ENCODE measurements around the gene DHX35.
"Not testable (repeated sequence)": the region's sequence is repeated elsewhere in the genome, so short reads cannot be mapped to it uniquely, and the experiment has no call there.

The DHX35 gene

DNA sequence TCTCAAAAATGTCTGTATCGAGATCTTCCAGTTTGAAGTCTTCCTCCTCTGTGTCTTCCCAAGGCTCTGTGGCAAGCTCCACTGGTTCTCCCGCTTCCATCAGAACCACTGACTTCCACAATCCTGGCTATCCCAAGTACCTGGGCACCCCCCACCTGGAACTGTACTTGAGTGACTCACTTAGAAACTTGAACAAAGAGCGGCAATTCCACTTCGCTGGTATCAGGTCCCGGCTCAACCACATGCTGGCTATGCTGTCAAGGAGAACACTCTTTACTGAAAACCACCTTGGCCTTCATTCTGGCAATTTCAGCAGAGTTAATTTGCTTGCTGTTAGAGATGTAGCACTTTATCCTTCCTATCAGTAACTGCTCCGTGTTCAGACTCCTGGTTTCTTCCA, 10.0 kb upstream of the DHX35 start:
- H3K9me3 Mint-ChIP-seq, result no peaks in the 10 kb centered on the region
- no peaks in the 10 kb centered on the region for H3K4me1 Mint-ChIP-seq (ENCODE audit: low read depth)
- peaks cover 10% of the 10 kb centered on the region for H3K36me3 Mint-ChIP-seq (ENCODE audit: low read depth)
- no peak overlapping the region for H3K4me3 Mint-ChIP-seq
- H3K27ac Mint-ChIP-seq, result no peak overlapping the region
- no peaks in the 10 kb centered on the region for H3K27me3 Mint-ChIP-seq
- intact Hi-C loops (cut with micrococcal nuclease), result no loop called here

DNA sequence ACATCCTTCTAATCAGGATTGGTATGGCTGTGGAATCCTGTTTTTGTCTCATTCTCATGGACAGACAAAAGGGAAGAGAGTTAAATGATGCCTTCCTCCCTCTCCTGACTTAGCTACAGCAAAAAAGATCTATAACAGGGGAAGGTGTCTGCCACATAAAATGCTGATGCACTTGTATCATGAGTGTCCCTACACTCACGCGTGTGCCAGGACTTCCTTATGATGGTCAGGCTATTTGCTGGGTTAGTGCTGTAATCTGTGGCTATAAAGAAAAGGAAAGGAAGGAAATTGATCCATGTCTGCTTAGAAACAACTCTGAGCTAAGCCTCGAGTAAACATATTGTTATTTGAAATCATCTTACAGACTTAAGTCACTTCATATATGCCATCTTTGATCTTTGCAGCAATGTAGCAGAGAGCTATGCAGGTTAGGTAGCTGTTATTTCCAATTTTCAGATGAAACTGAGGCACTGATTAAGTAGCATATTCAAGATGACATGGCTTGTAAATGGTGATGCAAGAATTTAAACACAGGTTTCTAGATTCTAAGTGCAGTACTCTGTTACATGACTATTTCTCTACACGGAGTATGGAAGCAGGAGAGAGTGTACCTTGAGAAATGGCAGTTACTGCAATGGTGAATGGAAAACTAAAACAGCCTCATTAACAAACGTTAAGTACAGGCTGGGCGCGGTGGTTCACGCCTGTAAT, 8.4 kb upstream of the DHX35 start:
- Mint-ChIP-seq H3K27ac (no peak overlapping the region), H3K36me3 (ENCODE audit: low read depth) (peaks cover 10% of the 10 kb centered on the region), H3K4me1 (ENCODE audit: low read depth) (no peaks in the 10 kb centered on the region), H3K27me3 (no peaks in the 10 kb centered on the region), H3K9me3 (no peaks in the 10 kb centered on the region), H3K4me3 (no peak overlapping the region)
- intact Hi-C loops (cut with micrococcal nuclease), result no loop called here

DNA sequence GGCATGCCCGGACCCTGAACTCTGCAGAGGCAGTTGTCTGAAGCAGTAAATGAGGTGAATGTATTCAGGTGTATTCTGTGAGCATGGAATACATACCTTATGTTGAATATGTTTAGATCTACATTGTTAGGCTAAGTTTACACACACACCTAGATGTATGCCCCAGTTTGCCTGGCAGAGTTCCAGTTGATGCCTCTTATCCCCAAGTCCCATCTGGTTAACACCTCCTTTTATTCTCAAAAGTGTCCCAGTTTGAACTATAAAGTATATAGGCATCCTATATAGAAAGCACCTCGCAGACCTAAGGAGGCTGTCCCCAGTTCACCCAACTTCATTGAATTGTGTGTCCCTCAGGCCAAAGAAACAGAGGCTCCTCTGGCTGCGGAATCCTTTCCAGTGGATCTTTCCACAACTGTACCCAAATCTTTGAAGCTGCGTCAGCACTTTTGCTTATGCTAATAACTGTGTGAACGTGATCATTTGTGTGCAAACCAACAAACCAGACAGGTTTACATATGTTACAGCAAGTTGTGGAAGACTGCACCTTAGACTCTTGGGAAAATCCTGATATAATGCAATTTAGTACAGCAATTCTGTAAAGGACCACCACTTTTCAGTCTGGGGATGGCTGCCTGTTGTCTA, 4.8 kb upstream of the DHX35 start:
- peaks cover 8% of the 10 kb centered on the region for H3K36me3 Mint-ChIP-seq (ENCODE audit: low read depth)
- H3K27me3 Mint-ChIP-seq, result no peaks in the 10 kb centered on the region
- intact Hi-C loops (cut with micrococcal nuclease), result no loop called here
- H3K27ac Mint-ChIP-seq, result no peak overlapping the region
- no peak overlapping the region for H3K4me3 Mint-ChIP-seq
- H3K9me3 Mint-ChIP-seq, result no peaks in the 10 kb centered on the region
- peaks cover 9% of the 10 kb centered on the region for H3K4me1 Mint-ChIP-seq (ENCODE audit: low read depth)

DNA sequence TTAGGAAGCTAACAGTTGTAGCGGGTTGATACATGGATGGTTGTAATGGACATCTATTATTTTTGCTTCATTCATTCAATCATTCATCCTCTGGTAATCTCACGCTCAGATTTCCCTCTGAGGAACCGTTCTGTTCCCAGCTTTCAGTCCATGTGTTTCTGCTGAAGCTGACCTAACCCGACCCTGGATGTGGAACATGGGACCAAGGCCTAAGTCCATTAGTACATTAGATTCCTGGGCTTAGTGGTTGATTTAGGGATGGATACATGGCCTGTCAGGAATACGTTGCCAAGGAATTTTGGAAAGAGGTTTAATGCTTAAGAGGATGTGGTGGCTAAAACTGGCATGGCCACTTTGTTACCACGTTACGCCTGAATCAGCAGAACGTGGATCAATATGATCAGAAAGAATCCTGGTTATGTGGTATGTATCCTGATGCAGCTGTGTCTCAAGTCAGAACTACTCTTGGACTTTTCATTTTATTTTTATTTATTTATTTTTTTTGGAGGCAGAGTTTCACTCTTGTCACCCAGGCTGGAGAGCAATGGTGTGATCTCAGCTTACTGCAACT, 4.1 kb upstream of the DHX35 start:
- intact Hi-C loops (cut with micrococcal nuclease), result no loop called here

DNA sequence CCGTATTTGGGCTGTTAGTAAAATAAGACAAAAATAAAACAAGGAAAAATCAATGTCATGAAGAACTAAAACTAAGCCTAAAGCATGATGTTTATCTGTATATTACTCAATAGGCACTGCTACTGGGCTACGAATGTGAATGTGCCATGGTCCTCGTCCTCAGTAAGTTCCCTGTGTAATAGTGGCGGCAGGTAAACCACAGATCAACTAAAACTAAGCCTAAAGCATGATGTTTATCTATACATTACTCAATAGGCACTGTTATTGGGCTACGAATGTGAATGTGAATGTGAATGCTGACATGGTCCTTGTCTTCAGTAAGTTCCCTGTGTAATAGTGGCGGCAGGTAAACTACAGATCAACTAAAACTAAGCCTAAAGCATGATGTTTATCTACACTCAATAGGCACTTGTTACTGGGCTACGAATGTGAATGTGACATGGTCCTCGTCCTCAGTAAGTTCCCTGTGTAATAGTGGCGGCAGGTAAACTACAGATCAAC, 1.9 kb upstream of the DHX35 start:
- Mint-ChIP-seq H3K4me1 (ENCODE audit: low read depth) (peaks cover 24% of the 10 kb centered on the region), H3K36me3 (ENCODE audit: low read depth) (peaks cover 29% of the 10 kb centered on the region)
- H3K27me3 Mint-ChIP-seq; H3K4me3 Mint-ChIP-seq; intact Hi-C loops (cut with micrococcal nuclease); H3K27ac Mint-ChIP-seq; H3K9me3 Mint-ChIP-seq: not testable (repeated sequence)

More for the DNA sequence above, 4.1 kb upstream of the DHX35 start:
- H3K36me3 Mint-ChIP-seq (ENCODE audit: low read depth), result peaks cover 14% of the 10 kb centered on the region
- no peak overlapping the region for H3K4me3 Mint-ChIP-seq
- H3K27me3 Mint-ChIP-seq, result no peaks in the 10 kb centered on the region
- no peaks in the 10 kb centered on the region for H3K9me3 Mint-ChIP-seq
- H3K27ac Mint-ChIP-seq, result no peak overlapping the region
- H3K4me1 Mint-ChIP-seq (ENCODE audit: low read depth), result peaks cover 9% of the 10 kb centered on the region

DNA sequence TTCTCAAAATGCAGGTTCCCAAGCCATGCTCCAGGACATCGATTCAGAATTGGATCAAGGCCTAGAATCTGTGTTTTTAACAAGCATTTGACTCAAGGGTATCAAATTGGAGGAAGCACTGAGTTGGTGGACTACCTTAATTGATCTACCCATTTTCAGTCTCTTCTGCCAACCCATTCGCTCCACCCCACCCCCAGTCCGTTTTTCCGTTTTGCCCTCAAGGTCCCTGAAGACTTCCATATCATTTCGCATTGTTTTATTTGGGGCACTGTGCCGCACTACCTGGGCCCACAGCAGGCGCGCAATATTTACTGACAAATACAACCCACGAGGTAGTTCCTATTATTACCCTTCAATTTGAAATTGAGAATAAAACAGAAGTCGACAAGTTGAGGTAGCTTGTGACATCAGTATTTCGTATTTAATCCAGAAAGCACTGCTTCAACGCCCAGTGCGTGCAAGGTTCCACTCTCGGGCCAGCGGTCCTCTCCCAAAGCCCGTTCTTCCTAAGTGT, 557 bp upstream of the DHX35 start:
- peaks cover 35% of the 10 kb centered on the region for H3K36me3 Mint-ChIP-seq (ENCODE audit: low read depth)
- peaks cover 29% of the 10 kb centered on the region for H3K4me1 Mint-ChIP-seq (ENCODE audit: low read depth)
- H3K9me3 Mint-ChIP-seq, result no peaks in the 10 kb centered on the region
- peak overlapping the region; percentile 95 for H3K4me3 Mint-ChIP-seq
- intact Hi-C loops (cut with micrococcal nuclease), result loop anchor here (1.0 kb wide), 1 partner anchor 35 kb away; the partner anchor contains the start of gene FAM83D
- H3K27ac Mint-ChIP-seq, result peak overlapping the region; percentile 92
- no peaks in the 10 kb centered on the region for H3K27me3 Mint-ChIP-seq

DNA sequence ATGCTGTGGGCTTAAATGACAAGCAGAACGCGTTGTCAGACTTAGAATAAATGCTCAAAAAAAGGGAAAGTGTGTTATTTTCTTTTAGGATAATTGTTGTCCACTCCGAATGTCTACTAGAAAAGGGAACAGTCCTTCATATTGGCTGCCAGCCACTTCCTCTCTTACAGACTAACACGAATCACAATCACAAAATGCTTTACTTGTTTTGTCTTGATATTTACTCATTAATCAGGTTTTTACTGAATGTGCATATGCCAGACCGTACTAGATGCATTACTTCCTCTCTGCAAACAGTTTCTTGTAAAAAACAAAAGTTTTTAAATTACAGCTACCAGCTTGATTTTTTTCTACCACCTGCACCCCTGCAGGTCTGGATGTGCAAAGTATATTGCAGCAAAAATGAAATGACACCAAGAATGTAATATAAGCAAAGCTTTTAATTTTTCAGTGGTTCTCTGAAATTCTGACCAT, 821 bp downstream of the DHX35 start:
- Mint-ChIP-seq H3K9me3 (no peaks in the 10 kb centered on the region), H3K27ac (peak overlapping the region; percentile 92), H3K36me3 (ENCODE audit: low read depth) (peaks cover 41% of the 10 kb centered on the region), H3K4me3 (peak overlapping the region; percentile 95), H3K27me3 (no peaks in the 10 kb centered on the region), H3K4me1 (ENCODE audit: low read depth) (peaks cover 32% of the 10 kb centered on the region)
- intact Hi-C loops (cut with micrococcal nuclease), result loop anchor here (1.0 kb wide), 1 partner anchor 37 kb away; the partner anchor contains the start of gene FAM83D

DNA sequence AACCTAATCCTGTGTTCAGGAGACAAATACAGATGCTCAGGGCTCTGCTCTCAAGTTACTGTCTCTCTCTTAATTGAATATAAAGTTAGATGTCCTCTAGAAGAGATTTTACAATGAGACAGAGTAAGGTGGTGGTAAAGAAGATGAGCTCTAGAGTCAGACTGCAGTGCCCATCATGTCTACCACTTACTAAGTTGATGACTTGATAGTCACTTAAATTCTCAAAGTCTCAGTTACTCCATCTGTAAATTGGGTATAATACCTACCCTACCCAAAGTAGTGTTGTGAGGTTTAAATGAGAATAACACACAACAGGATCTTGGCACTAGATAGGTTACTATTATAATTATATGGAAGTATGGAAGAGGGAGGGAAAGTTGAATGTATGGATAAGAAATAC, 1.6 kb downstream of the DHX35 start:
- intact Hi-C loops (cut with micrococcal nuclease), result no loop called here
- Mint-ChIP-seq H3K36me3 (ENCODE audit: low read depth) (peaks cover 49% of the 10 kb centered on the region), H3K27me3 (no peaks in the 10 kb centered on the region)

DNA sequence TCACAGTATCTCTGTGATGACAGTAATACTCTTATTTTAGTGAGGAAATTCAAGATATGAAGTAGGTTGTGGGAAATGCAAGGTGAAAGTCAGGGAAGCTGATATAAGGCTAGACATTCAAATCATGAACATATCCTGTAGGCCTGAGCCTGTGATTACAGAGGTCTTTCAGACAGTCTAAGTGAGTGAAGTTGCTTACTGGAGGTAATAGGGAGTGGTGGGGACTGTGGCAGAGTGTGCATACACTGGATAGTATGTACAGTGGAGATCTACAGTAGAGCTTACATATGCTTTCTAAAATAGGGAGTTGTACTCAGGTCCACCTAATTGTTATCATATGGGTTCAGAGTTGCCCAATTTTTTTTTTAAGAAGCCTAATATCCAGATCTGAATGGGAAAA, 3.1 kb downstream of the DHX35 start:
- intact Hi-C loops (cut with micrococcal nuclease), result no loop called here
- Mint-ChIP-seq H3K27ac (no peak overlapping the region), H3K36me3 (ENCODE audit: low read depth) (peaks cover 63% of the 10 kb centered on the region)

More for the DNA sequence above, 1.6 kb downstream of the DHX35 start:
- peaks cover 32% of the 10 kb centered on the region for H3K4me1 Mint-ChIP-seq (ENCODE audit: low read depth)
- H3K27ac Mint-ChIP-seq, result no peak overlapping the region
- no peaks in the 10 kb centered on the region for H3K9me3 Mint-ChIP-seq
- H3K4me3 Mint-ChIP-seq, result no peak overlapping the region

DNA sequence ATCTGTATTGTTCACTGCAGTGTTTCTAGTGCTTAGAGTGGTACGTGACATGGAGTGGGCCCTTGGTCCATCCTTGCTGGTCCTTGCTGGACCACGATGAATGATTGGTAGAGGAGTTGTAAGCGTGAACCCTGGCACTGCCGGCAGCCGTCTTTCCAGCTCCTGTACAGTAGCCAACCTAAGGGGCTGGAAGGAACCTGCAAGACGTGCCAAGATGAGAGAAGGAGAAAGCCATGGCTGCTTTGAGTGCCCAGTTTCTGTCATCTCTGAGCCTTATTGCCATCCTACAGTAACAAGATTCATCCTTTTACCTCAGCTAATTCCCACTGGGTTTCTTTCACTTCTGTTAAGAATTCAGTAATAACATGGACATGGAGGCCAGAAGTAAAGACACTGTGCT, 5.9 kb downstream of the DHX35 start:
- intact Hi-C loops (cut with micrococcal nuclease), result no loop called here
- H3K9me3 Mint-ChIP-seq, result no peaks in the 10 kb centered on the region
- peaks cover 75% of the 10 kb centered on the region for H3K36me3 Mint-ChIP-seq (ENCODE audit: low read depth)
- peaks cover 23% of the 10 kb centered on the region for H3K4me1 Mint-ChIP-seq (ENCODE audit: low read depth)
- no peaks in the 10 kb centered on the region for H3K27me3 Mint-ChIP-seq
- no peak overlapping the region for H3K4me3 Mint-ChIP-seq
- no peak overlapping the region for H3K27ac Mint-ChIP-seq

More for the DNA sequence above, 3.1 kb downstream of the DHX35 start:
- H3K4me1 Mint-ChIP-seq (ENCODE audit: low read depth), result peaks cover 32% of the 10 kb centered on the region
- no peaks in the 10 kb centered on the region for H3K27me3 Mint-ChIP-seq
- no peak overlapping the region for H3K4me3 Mint-ChIP-seq
- H3K9me3 Mint-ChIP-seq, result no peaks in the 10 kb centered on the region

DNA sequence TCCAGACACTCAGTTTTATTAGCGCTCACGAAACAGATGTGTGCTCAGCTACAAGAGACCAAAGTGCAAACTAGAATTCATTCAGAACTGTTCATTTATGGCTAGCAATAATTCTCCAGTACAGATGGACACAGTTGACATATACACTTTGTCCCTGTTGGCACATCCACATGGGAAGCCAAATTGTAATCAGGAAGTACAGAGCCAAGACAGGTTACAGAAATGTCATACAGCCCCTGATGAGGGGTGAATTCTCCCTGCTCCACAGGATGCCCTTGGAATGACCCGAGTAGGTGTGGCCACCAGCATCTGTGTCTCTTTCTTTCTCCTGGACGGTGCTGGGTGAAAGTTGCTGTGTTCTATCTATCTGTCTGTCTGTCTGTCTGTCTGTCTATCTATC, 7.6 kb downstream of the DHX35 start:
- H3K4me3 Mint-ChIP-seq, result no peak overlapping the region
- H3K27ac Mint-ChIP-seq, result no peak overlapping the region
- peaks cover 13% of the 10 kb centered on the region for H3K4me1 Mint-ChIP-seq (ENCODE audit: low read depth)
- intact Hi-C loops (cut with micrococcal nuclease), result no loop called here
- H3K9me3 Mint-ChIP-seq, result no peaks in the 10 kb centered on the region
- no peaks in the 10 kb centered on the region for H3K27me3 Mint-ChIP-seq
- H3K36me3 Mint-ChIP-seq (ENCODE audit: low read depth), result peaks cover 82% of the 10 kb centered on the region

DNA sequence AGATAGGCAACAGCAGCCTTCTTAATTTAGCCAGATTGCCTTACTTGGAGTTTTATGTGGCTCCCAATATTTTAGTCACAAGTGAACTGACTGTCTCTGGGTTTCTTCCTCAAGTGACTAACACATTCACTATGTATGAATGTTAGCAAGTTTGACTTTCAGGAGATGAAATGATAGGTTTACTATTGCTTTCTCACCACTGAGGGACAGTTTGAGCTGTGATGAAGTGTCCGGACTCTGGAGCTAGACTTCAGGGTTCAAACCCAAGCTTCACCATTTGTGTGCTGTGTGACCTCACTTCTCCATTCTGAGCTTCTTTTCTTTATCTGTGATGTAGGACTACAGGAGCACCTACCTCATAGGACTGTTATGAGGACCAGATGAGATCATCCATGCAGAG, 8.2 kb downstream of the DHX35 start:
- intact Hi-C loops (cut with micrococcal nuclease), result no loop called here
- no peak overlapping the region for H3K4me3 Mint-ChIP-seq
- no peaks in the 10 kb centered on the region for H3K27me3 Mint-ChIP-seq
- H3K36me3 Mint-ChIP-seq (ENCODE audit: low read depth), result peaks cover 82% of the 10 kb centered on the region
- H3K27ac Mint-ChIP-seq, result no peak overlapping the region
- H3K9me3 Mint-ChIP-seq, result no peaks in the 10 kb centered on the region
- peaks cover 7% of the 10 kb centered on the region for H3K4me1 Mint-ChIP-seq (ENCODE audit: low read depth)

DNA sequence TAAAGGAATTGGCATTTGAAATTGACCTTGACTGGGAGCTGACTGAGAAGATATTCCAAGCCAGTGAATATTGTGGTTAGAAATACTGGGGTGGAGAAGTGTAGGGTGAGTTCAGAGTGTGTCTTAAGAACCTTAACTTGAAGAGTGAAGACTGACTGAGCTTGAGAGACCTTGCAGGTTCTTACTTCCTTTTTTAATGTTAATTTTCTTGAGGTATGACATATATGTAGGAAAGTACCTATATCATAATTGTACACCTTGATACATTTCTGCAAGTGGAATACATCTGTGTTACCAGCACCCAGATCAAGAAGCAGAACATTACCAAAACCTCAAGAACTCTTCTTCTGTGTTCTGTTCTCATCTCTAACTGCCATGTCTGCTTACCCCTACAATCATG, 11.0 kb downstream of the DHX35 start:
- intact Hi-C loops (cut with micrococcal nuclease), result no loop called here
- no peak overlapping the region for H3K27ac Mint-ChIP-seq
- no peaks in the 10 kb centered on the region for H3K4me1 Mint-ChIP-seq (ENCODE audit: low read depth)
- no peak overlapping the region for H3K4me3 Mint-ChIP-seq
- H3K27me3 Mint-ChIP-seq, result no peaks in the 10 kb centered on the region
- H3K36me3 Mint-ChIP-seq (ENCODE audit: low read depth), result peaks cover 69% of the 10 kb centered on the region
- H3K9me3 Mint-ChIP-seq, result no peaks in the 10 kb centered on the region

DNA sequence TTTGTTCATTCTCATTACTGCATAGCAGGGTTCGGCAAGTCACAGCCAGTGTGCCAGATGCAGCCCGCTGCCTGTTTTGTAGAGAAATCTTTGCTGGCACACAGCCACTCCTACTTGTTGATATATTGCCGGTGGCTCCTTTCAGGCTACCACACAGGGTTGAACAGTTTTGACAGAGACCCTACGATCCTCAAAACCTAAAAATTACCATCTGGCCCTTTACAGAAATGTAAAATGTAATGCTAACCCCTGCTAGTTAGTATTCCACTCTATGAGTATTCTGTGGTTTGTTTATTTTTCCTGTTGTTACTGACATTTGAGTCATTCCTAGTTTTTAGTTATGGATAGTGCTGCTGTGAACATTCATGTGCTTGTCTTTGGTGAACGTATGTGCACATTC, 11.5 kb downstream of the DHX35 start:
- no peak overlapping the region for H3K4me3 Mint-ChIP-seq
- H3K9me3 Mint-ChIP-seq, result no peaks in the 10 kb centered on the region
- H3K36me3 Mint-ChIP-seq (ENCODE audit: low read depth), result peaks cover 64% of the 10 kb centered on the region
- H3K4me1 Mint-ChIP-seq (ENCODE audit: low read depth), result no peaks in the 10 kb centered on the region
- intact Hi-C loops (cut with micrococcal nuclease), result no loop called here
- H3K27me3 Mint-ChIP-seq, result no peaks in the 10 kb centered on the region
- H3K27ac Mint-ChIP-seq, result no peak overlapping the region
